Measurements from ENCODE around the gene PSTPIP2. TPM values are rescaled to one million over a fixed set of nuclear protein-coding genes. Genes with fewer than 3 reads are reported as not detected.

The PSTPIP2 gene
- total and polyA plus RNA-seq, 2 donors (not counting 1 experiment from before 2014, with no cell fraction given): 0.42 to 0.76 TPM

- Mint-ChIP-seq H3K9me3 (ENCODE audit: insufficient read depth) (no peaks in the 10 kb centered on the region), H3K4me1 (no peaks in the 10 kb centered on the region), H3K27me3 (no peaks in the 10 kb centered on the region), H3K27ac (no peak overlapping the region), H3K4me3 (no peak overlapping the region)
- Histone ChIP-seq H3K9me3 (ENCODE audit: control extremely low read depth in 1 of 3, control insufficient read depth in 2 of 3, insufficient read depth in 1 of 3, low read length in 2 of 3) (no peaks in the 10 kb centered on the region), H3K27ac (ENCODE audit: low read length in 2 of 2) (no peak overlapping the region), H2AFZ (ENCODE audit: insufficient read depth, low read depth, low read length, poor library complexity, severe bottlenecking) (no peak overlapping the region), H3K4me1 (ENCODE audit: control insufficient read depth in 2 of 2, insufficient read depth in 2 of 2, low read length in 2 of 2) (no peaks in the 10 kb centered on the region), H3K36me3 (replicated peaks in 1 of 2; ENCODE audit: control extremely low read depth in 1 of 2, control insufficient read depth in 1 of 2, extremely low read depth in 1 of 2, insufficient read depth in 2 of 2, low read length in 1 of 2) (peaks cover 5 to 72% of the 10 kb centered on the region in 2 experiments), H4K20me1 (ENCODE audit: control insufficient read depth, insufficient read depth, low read length, poor library complexity, severe bottlenecking) (no peaks in the 10 kb centered on the region), H3K27me3 (replicated peaks in 1 of 4; ENCODE audit: control extremely low read depth in 1 of 4, control insufficient read depth in 3 of 4, insufficient read depth in 4 of 4, low read length in 3 of 4) (no peaks in the 10 kb centered on the region), H3K9ac (ENCODE audit: low read length) (no peak overlapping the region), H3K79me2 (ENCODE audit: control insufficient read depth, insufficient read depth, low read length) (no peaks in the 10 kb centered on the region), H3K4me2 (replicated peaks; ENCODE audit: low read depth, low read length, poor library complexity, severe bottlenecking) (no peak overlapping the region), H3K4me3 (ENCODE audit: control extremely low read depth in 1 of 5, extremely low read depth in 1 of 5, insufficient read depth in 1 of 5, low read depth in 2 of 5, low read length in 4 of 5) (no peak overlapping the region)
- POLR2A ChIA-PET: no interaction called here
- intact Hi-C loops (cut with micrococcal nuclease): no loop called here
- CTCF ChIA-PET: no interaction called here
- ATAC-seq (ENCODE audit: low read depth): no peak
- no peak for DNase-seq
- WGBS (ENCODE audit: insufficient coverage): no CpG with 5 or more reads among the region's 2 CpGs
- TF ChIP-seq CTCF (IDR thresholded peaks at IDR 0.05) (no peak), EZH2 (IDR thresholded peaks at IDR 0.05; ENCODE audit: borderline replicate concordance, insufficient read depth, low read depth, low read length, poor library complexity, severe bottlenecking) (no peak)
Observed at GRCh38 chr18:45938488-45938935, 133.5 kb downstream of the PSTPIP2 start.

DNA sequence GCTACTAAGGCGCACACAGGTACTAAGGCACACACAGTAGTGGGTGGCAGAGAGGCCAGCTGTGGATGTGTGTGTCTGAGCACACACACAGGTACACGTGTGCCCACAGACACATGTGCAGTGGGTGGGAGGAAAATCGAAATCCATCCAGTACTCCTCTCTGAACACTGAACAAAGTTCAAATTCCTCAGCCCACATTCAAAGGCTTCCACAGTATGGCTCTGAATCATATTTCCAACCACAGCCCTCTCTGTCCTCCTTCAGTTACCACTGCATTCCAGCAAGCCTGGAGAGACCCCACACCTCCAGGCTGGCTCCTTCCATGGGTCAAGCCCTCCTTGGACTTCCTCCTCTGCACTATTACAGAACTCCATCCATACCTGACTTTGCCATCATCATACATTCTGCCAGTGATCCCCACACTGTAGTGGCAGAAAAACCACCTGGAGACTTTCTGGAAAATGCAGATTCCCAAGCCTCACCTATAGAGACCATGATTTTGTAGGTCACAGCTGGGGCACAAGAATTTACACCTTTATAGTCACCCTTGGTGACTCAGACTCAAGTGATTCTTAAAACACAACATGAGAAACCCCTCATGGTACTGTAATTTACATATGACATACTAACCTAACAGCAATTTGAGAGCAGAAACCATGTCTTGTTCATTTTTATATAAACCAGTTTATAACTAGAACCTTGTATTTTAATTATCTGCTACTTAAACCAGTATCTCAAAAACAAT is 136.3 kb downstream of the PSTPIP2 start:
- no peak overlapping the region for H3K4me3 ChIP-seq (ENCODE audit: control extremely low read depth in 1 of 5, extremely low read depth in 1 of 5, insufficient read depth in 1 of 5, low read depth in 2 of 5, low read length in 4 of 5)
- POLR2A ChIA-PET: no interaction called here
- H3K36me3 ChIP-seq (replicated peaks in 1 of 2; ENCODE audit: control extremely low read depth in 1 of 2, control insufficient read depth in 1 of 2, extremely low read depth in 1 of 2, insufficient read depth in 2 of 2, low read length in 1 of 2): peaks cover 3 to 66% of the 10 kb centered on the region in 2 experiments
- ATAC-seq (ENCODE audit: low read depth): no peak
- WGBS (ENCODE audit: insufficient coverage): 100% methylated on average over 2 of the region's 3 CpGs
- H3K27me3 ChIP-seq (replicated peaks in 1 of 4; ENCODE audit: control extremely low read depth in 1 of 4, control insufficient read depth in 3 of 4, insufficient read depth in 4 of 4, low read length in 3 of 4): no peaks in the 10 kb centered on the region
- H3K9ac ChIP-seq (ENCODE audit: low read length): no peak overlapping the region
- TF ChIP-seq CTCF (IDR thresholded peaks at IDR 0.05) (no peak), EZH2 (IDR thresholded peaks at IDR 0.05; ENCODE audit: borderline replicate concordance, insufficient read depth, low read depth, low read length, poor library complexity, severe bottlenecking) (no peak)
- Mint-ChIP-seq H3K9me3 (ENCODE audit: insufficient read depth) (no peaks in the 10 kb centered on the region), H3K27me3 (no peaks in the 10 kb centered on the region), H3K27ac (no peak overlapping the region), H3K4me1 (no peaks in the 10 kb centered on the region), H3K4me3 (no peak overlapping the region)
- no peak for DNase-seq
- no peak overlapping the region for H3K27ac ChIP-seq (ENCODE audit: low read length in 2 of 2)
- H2AFZ ChIP-seq (ENCODE audit: insufficient read depth, low read depth, low read length, poor library complexity, severe bottlenecking): no peak overlapping the region
- H4K20me1 ChIP-seq (ENCODE audit: control insufficient read depth, insufficient read depth, low read length, poor library complexity, severe bottlenecking): no peaks in the 10 kb centered on the region
- no peaks in the 10 kb centered on the region for H3K9me3 ChIP-seq (ENCODE audit: control extremely low read depth in 1 of 3, control insufficient read depth in 2 of 3, insufficient read depth in 1 of 3, low read length in 2 of 3)
- no peak overlapping the region for H3K4me2 ChIP-seq (replicated peaks; ENCODE audit: low read depth, low read length, poor library complexity, severe bottlenecking)
- CTCF ChIA-PET: no interaction called here
- no peaks in the 10 kb centered on the region for H3K4me1 ChIP-seq (ENCODE audit: control insufficient read depth in 2 of 2, insufficient read depth in 2 of 2, low read length in 2 of 2)
- H3K79me2 ChIP-seq (ENCODE audit: control insufficient read depth, insufficient read depth, low read length): no peaks in the 10 kb centered on the region
- intact Hi-C loops (cut with micrococcal nuclease): no loop called here

All from B cell (primary cell).